Ovary (tissue), 3 donors: ENCODE data around the gene DTNBP1.

Source experiments
- CTCF ChIP-seq, 3 donors: fragments of 450-650 bp in 2 of 3; fragments of 200-600 bp in 1 of 3; IDR thresholded peaks; one replicate each; pipeline versions ENCODE4 v1.5.1 to v1.8.0; 2016 to 2022; ENCODE audit warnings: antibody characterized with exemption in 3 of 3, mild to moderate bottlenecking in 1 of 3
- POLR2A ChIP-seq: fragments of 450-650 bp; IDR thresholded peaks from one replicate; pipeline ENCODE4 v1.6.1; 2017; ENCODE audit warnings: antibody characterized with exemption, mild to moderate bottlenecking, moderate library complexity
- donor health status: DM: no; HTN: no; CAD: no.

- TF ChIP-seq POLR2A (no peak), CTCF (IDR thresholded peaks at IDR 0.05) (no peak)
These were observed 88.8 kb downstream of the DTNBP1 start for GRCh38 chr6:15574023-15574422.
